HL-60 (cell line): ENCODE measurements around the gene POLH.

ENCODE experiments used
- SPI1 ChIP-seq: IDR thresholded peaks from 2 replicates; pipeline ENCODE4 v1.6.1; 2012; ENCODE audit warnings: low read depth, mild to moderate bottlenecking, borderline replicate concordance
- TF ChIP-seq, protein P1 (sequence below): IDR thresholded peaks from one replicate; pipeline ENCODE4 v1.5.1; 2011; ENCODE audit warnings: low read length, control low read depth, inconsistent platforms; ENCODE audit not compliant: insufficient read depth

DNA sequence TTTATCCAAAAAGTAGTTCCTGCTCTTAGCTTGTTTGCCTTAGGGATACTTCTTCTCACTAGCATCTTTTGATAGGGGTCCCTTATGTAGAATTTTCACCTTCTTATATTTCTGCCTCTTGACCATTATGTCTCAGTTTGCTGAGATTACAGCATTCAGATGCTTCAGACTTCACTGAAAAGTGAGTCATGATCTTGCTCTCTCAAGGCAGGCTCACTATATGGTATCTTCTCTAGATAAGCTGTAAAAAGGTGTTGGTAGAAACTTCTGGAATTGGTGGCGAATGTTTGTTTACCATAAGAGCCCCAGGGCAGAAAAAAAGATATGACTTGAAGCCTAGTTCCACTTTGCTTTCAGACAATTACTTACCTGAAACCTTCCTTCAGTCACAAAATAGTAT, 33.4 kb downstream of the POLH start:
- no peak for TF ChIP-seq SPI1
- TF ChIP-seq, protein P1, sequence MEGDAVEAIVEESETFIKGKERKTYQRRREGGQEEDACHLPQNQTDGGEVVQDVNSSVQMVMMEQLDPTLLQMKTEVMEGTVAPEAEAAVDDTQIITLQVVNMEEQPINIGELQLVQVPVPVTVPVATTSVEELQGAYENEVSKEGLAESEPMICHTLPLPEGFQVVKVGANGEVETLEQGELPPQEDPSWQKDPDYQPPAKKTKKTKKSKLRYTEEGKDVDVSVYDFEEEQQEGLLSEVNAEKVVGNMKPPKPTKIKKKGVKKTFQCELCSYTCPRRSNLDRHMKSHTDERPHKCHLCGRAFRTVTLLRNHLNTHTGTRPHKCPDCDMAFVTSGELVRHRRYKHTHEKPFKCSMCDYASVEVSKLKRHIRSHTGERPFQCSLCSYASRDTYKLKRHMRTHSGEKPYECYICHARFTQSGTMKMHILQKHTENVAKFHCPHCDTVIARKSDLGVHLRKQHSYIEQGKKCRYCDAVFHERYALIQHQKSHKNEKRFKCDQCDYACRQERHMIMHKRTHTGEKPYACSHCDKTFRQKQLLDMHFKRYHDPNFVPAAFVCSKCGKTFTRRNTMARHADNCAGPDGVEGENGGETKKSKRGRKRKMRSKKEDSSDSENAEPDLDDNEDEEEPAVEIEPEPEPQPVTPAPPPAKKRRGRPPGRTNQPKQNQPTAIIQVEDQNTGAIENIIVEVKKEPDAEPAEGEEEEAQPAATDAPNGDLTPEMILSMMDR = no peak
